ENCODE measurements around the gene ZNF536.

- TF ChIP-seq CTCF (conservative IDR thresholded peaks at IDR 0.05 in 1 of 2, IDR thresholded peaks at IDR 0.05 in 1 of 2; ENCODE audit: low read depth in 1 of 2, low read length in 2 of 2) (no peak), EZH2 (IDR thresholded peaks at IDR 0.05; ENCODE audit: low read length, missing control alignments) (no peak)
Observed at GRCh38 chr19:30439310-30439709, 67.1 kb downstream of the ZNF536 start.
